ENCODE results near the gene IMPA2.

IMPA2 gene

GRCh38 chr18:11946756-11947155, 34.6 kb upstream of the IMPA2 start:
- peak overlapping the region; percentile 71 for H3K27ac ChIP-seq
- no peak; the same call in 1 of the 2 replicates for TF ChIP-seq ZFX (IDR thresholded peaks at IDR 0.05)
- TF ChIP-seq CTCF (conservative IDR thresholded peaks at IDR 0.05), result no peak

GRCh38 chr18:11947214-11948191, 33.8 kb upstream of the IMPA2 start:
- TF ChIP-seq ZFX (IDR thresholded peaks at IDR 0.05), result peak; percentile 49; the same call in 1 of the 2 replicates
- TF ChIP-seq CTCF (conservative IDR thresholded peaks at IDR 0.05), result no peak
- H3K27ac ChIP-seq, result peak overlapping the region; percentile 71

GRCh38 chr18:11948852-11949523, 32.3 kb upstream of the IMPA2 start:
- TF ChIP-seq CTCF (conservative IDR thresholded peaks at IDR 0.05) (no peak), ZFX (IDR thresholded peaks at IDR 0.05) (no peak)
- no peak overlapping the region for H3K27ac ChIP-seq

GRCh38 chr18:11950824-11951223, 30.5 kb upstream of the IMPA2 start:
- no peak overlapping the region for H3K27ac ChIP-seq
- no peak for TF ChIP-seq CTCF (conservative IDR thresholded peaks at IDR 0.05)
- TF ChIP-seq ZFX (IDR thresholded peaks at IDR 0.05), result no peak

GRCh38 chr18:11951390-11951851, 29.9 kb upstream of the IMPA2 start:
- no peak for TF ChIP-seq ZFX (IDR thresholded peaks at IDR 0.05)
- no peak for TF ChIP-seq CTCF (conservative IDR thresholded peaks at IDR 0.05)
- no peak overlapping the region for H3K27ac ChIP-seq

- no peak overlapping the region for H3K27ac ChIP-seq
- TF ChIP-seq ZFX (IDR thresholded peaks at IDR 0.05) (no peak), CTCF (conservative IDR thresholded peaks at IDR 0.05) (no peak)
Observed at GRCh38 chr18:11953113-11953512, 28.2 kb upstream of the IMPA2 start.

Measured in C4-2B (cell line).